Suppressor macrophage treated with lipopolysaccharide for 4 hours (primary cell): ENCODE data around the gene TOR4A.

ENCODE experiments used
- DNase-seq: peaks from one replicate; pipeline ENCODE4 v3.0.0-alpha.2; 2020

TOR4A gene

GRCh38 chr9:137273095-137273490 lies 4.4 kb upstream of the TOR4A start:
- DNase-seq, result no peak

- no peak for DNase-seq
These were observed 3.8 kb upstream of the TOR4A start for GRCh38 chr9:137273611-137274320.

- no peak for DNase-seq
These were observed 2.3 kb upstream of the TOR4A start for GRCh38 chr9:137275203-137275587.

- DNase-seq, result peak; percentile 61
These were observed 1.7 kb upstream of the TOR4A start for GRCh38 chr9:137275588-137276472.

- DNase-seq, result peak; percentile 23
These were observed 825 bp upstream of the TOR4A start for GRCh38 chr9:137276473-137277328.

GRCh38 chr9:137278061-137278701 lies 655 bp downstream of the TOR4A start:
- DNase-seq, result peak; percentile 60

- DNase-seq, result no peak
These were observed 1.5 kb downstream of the TOR4A start for GRCh38 chr9:137278721-137279711.

- DNase-seq, result no peak
These were observed 2.4 kb downstream of the TOR4A start for GRCh38 chr9:137279741-137280473.

- peak; percentile 21 for DNase-seq
These were observed 3.2 kb downstream of the TOR4A start for GRCh38 chr9:137280474-137281344.

GRCh38 chr9:137281345-137282116 lies 4.0 kb downstream of the TOR4A start:
- DNase-seq, result no peak

GRCh38 chr9:137286975-137287383 lies 9.5 kb downstream of the TOR4A start:
- no peak for DNase-seq

- DNase-seq, result no peak
These were observed 15.6 kb downstream of the TOR4A start for GRCh38 chr9:137293094-137293481.

GRCh38 chr9:137293482-137294090 lies 16.1 kb downstream of the TOR4A start:
- no peak for DNase-seq

GRCh38 chr9:137294091-137294680 lies 16.7 kb downstream of the TOR4A start:
- peak; percentile 41 for DNase-seq

- peak; percentile 13 for DNase-seq
These were observed 17.2 kb downstream of the TOR4A start for GRCh38 chr9:137294681-137295237.

- peak; percentile 60 for DNase-seq
These were observed 17.8 kb downstream of the TOR4A start for GRCh38 chr9:137295238-137295811.
